SK-N-SH (cell line): ENCODE data around the gene GRWD1. TPM values are rescaled to one million over a fixed set of nuclear protein-coding genes. Genes with fewer than 3 reads are reported as not detected.

ENCODE experiments used
- CTCF ChIA-PET: fragments of 300-600, 350-600 bp; formaldehyde crosslinking; extraction: SDS; loops from one replicate; lab custom pipeline; 2021; lab: Yijun Ruan, JAX
- POLR2A ChIA-PET: fragments of 350-600 bp; sonication (Branson Sonifier 250); formaldehyde crosslinking; extraction: SDS; loops from one replicate; lab custom pipeline; 2020; ENCODE audit warnings: antibody characterized with exemption, inconsistent platforms; lab: Yijun Ruan, JAX
- DNase-seq: peaks from one replicate; pipeline ENCODE4 v3.0.0; 2012
- H2AFZ ChIP-seq: fragments of 200-600 bp; sonication (generic); 2 replicates; pipeline ENCODE4 v1.8.1; 2016; ENCODE audit warnings: antibody characterized with exemption, mild to moderate bottlenecking, low read depth
- H3F3A ChIP-seq: fragments of 200-600 bp; sonication (generic); replicated peaks from 2 replicates; pipeline ENCODE3; 2016; ENCODE audit warnings: antibody characterized with exemption, mild to moderate bottlenecking; ENCODE audit not compliant: insufficient read depth
- H3K27ac ChIP-seq, 2 experiments: fragments of 200-500 bp in 1 of 2; fragments of 200-600 bp in 1 of 2; sonication (Bioruptor generic) in 1 of 2; sonication (generic), shearing (Covaris generic) in 1 of 2; 2 replicates each; pipeline versions ENCODE4 v1.5.1 to v1.6.1; 2014 to 2016; ENCODE audit warnings: low read depth in 2 of 2, inconsistent platforms in 1 of 2, low read length in 1 of 2, mild to moderate bottlenecking in 1 of 2, mixed read lengths in 1 of 2
- H3K27me3 ChIP-seq: fragments of 200-600 bp; sonication (generic), shearing (Covaris generic); 2 replicates; pipeline ENCODE4 v1.6.1; 2016; ENCODE audit warnings: mixed run types; ENCODE audit not compliant: insufficient read depth
- H3K36me3 ChIP-seq, 2 experiments: fragments of 200-500 bp in 1 of 2; fragments of 200-600 bp in 1 of 2; sonication (Bioruptor generic) in 1 of 2; sonication (generic) in 1 of 2; replicated peaks in 1 of 2; 2 replicates each; pipeline versions ENCODE3 to v1.5.1; 2014 to 2016; ENCODE audit warnings: low read length in 1 of 2, mild to moderate bottlenecking in 1 of 2; ENCODE audit not compliant: insufficient read depth in 2 of 2, control insufficient read depth in 1 of 2
- H3K4me1 ChIP-seq, 2 experiments: fragments of 200-500 bp in 1 of 2; fragments of 200-600 bp in 1 of 2; sonication (Bioruptor generic) in 1 of 2; sonication (generic), shearing (Covaris generic) in 1 of 2; 2 replicates each; pipeline versions ENCODE4 v1.5.1 to v1.6.1; 2014 to 2016; ENCODE audit warnings: low read depth in 1 of 2, low read length in 1 of 2, mixed run types in 1 of 2; ENCODE audit not compliant: insufficient read depth in 2 of 2, control insufficient read depth in 1 of 2
- H3K4me2 ChIP-seq: fragments of 200-600 bp; sonication (generic), shearing (Covaris generic); 2 replicates; pipeline ENCODE4 v1.6.1; 2017; ENCODE audit warnings: mixed run types
- H3K4me3 ChIP-seq, 2 experiments: fragments of 200-500 bp in 1 of 2; fragments of 200-600 bp in 1 of 2; sonication (Bioruptor generic) in 1 of 2; sonication (generic), shearing (Covaris generic) in 1 of 2; 2 replicates each; pipeline versions ENCODE4 v1.5.1 to v1.8.1; 2014 to 2016; ENCODE audit warnings: low read depth in 2 of 2, inconsistent platforms in 1 of 2, low read length in 1 of 2, mild to moderate bottlenecking in 1 of 2, mixed read lengths in 1 of 2, moderate library complexity in 1 of 2
- H3K79me2 ChIP-seq: fragments of 200-600 bp; sonication (generic); 2 replicates; pipeline ENCODE4 v1.8.1; 2017; ENCODE audit warnings: mild to moderate bottlenecking; ENCODE audit not compliant: insufficient read depth
- H3K9ac ChIP-seq: fragments of 200-600 bp; sonication (generic); 2 replicates; pipeline ENCODE4 v1.6.1; 2017; ENCODE audit warnings: mixed run types
- H3K9me2 ChIP-seq: fragments of 200-600 bp; sonication (generic); 2 replicates; pipeline ENCODE4 v1.6.1; 2017; ENCODE audit warnings: mixed run types
- H3K9me3 ChIP-seq: fragments of 200-600 bp; sonication (generic); 2 replicates; pipeline ENCODE4 v1.6.1; 2017; ENCODE audit warnings: mixed run types, mild to moderate bottlenecking, moderate library complexity
- H4K20me1 ChIP-seq: fragments of 200-600 bp; sonication (generic); 2 replicates; pipeline ENCODE4 v1.6.1; 2017; ENCODE audit warnings: mild to moderate bottlenecking, mixed run types; ENCODE audit not compliant: insufficient read depth
- CTCF ChIP-seq: fragments of 200-600 bp; sonication (generic); IDR thresholded peaks from 2 replicates; pipeline ENCODE4 v1.6.1; 2017; ENCODE audit warnings: antibody characterized with exemption, mild to moderate bottlenecking, moderate library complexity
- EZH2phosphoT487 ChIP-seq: fragments of 200-600 bp; sonication (generic); IDR thresholded peaks from 2 replicates; pipeline ENCODE4 v1.6.1; 2017; ENCODE audit warnings: low read depth, mixed run types, mild to moderate bottlenecking, antibody characterized with exemption, moderate library complexity, borderline replicate concordance
- FOXJ3 ChIP-seq: sonication (generic); formaldehyde crosslinking; IDR thresholded peaks from 2 replicates; pipeline ENCODE4 v1.5.1; 2020; ENCODE audit warnings: mild to moderate bottlenecking, missing genetic modification reagents
- GATA2 ChIP-seq: sonication (generic); formaldehyde crosslinking; IDR thresholded peaks from 2 replicates; pipeline ENCODE4 v1.5.0; 2020; ENCODE audit warnings: mild to moderate bottlenecking, missing genetic modification reagents
- MXI1 ChIP-seq: IDR thresholded peaks from 2 replicates; pipeline ENCODE4 v1.6.1; 2012; ENCODE audit warnings: mild to moderate bottlenecking, low read depth, low read length, improper control_type of control experiment
- NRF1 ChIP-seq: IDR thresholded peaks from 2 replicates; pipeline ENCODE4 v1.6.1; 2012; ENCODE audit warnings: low read depth, mild to moderate bottlenecking, low read length
- RAD21 ChIP-seq: IDR thresholded peaks from 2 replicates; pipeline ENCODE4 v1.6.1; 2012; ENCODE audit warnings: mild to moderate bottlenecking, low read length
- RFX5 ChIP-seq: IDR thresholded peaks from 2 replicates; pipeline ENCODE4 v1.6.1; 2012; ENCODE audit warnings: mild to moderate bottlenecking, improper control_type of control experiment, low read length
- RXRA ChIP-seq: IDR thresholded peaks from 2 replicates; pipeline ENCODE4 v1.4.0; 2012; ENCODE audit warnings: low read depth, mild to moderate bottlenecking, borderline replicate concordance
- SIN3A ChIP-seq: IDR thresholded peaks from 2 replicates; pipeline ENCODE4 v1.6.1; 2012; ENCODE audit warnings: low read depth, mild to moderate bottlenecking, low read length, moderate library complexity, borderline replicate concordance
- SMC3 ChIP-seq: IDR thresholded peaks from 2 replicates; pipeline ENCODE4 v1.6.1; 2012; ENCODE audit warnings: low read depth, low read length, improper control_type of control experiment
- TAF1 ChIP-seq: IDR thresholded peaks from 2 replicates; pipeline ENCODE4 v1.6.1; 2012; ENCODE audit warnings: low read depth, mild to moderate bottlenecking, low read length, moderate library complexity, borderline replicate concordance
- TCF12 ChIP-seq: IDR thresholded peaks from 2 replicates; pipeline ENCODE4 v1.4.0; 2012
- TEAD4 ChIP-seq: IDR thresholded peaks from 2 replicates; pipeline ENCODE4 v1.4.0; 2012; ENCODE audit warnings: mild to moderate bottlenecking, borderline replicate concordance; ENCODE audit not compliant: insufficient read depth
- USF1 ChIP-seq: IDR thresholded peaks from 2 replicates; pipeline ENCODE4 v1.4.0; 2012; ENCODE audit warnings: low read depth, borderline replicate concordance
- WGBS: methylation state at CpG from one replicate; pipeline ENCODE4 v1.1.6; 2017; ENCODE audit warnings: low lambda C conversion rate; 5-methylcytosine and 5-hydroxymethylcytosine counted together
- polyA plus RNA-seq, 3 experiments: library from polyadenylated mRNA; depleted of rRNA; stranded (reverse); fragments of >200 nt; gene quantifications; 2 replicates each; pipeline ENCODE4 v1.2.3, GENCODE V29; 2012
- TF ChIP-seq, protein P1 (sequence below): IDR thresholded peaks from 2 replicates; pipeline ENCODE4 v1.6.1; 2012; ENCODE audit warnings: mild to moderate bottlenecking, low read depth, low read length, moderate library complexity
- TF ChIP-seq, protein P2 (sequence below): IDR thresholded peaks from 2 replicates; pipeline ENCODE4 v1.4.0; 2012; ENCODE audit warnings: low read depth, borderline replicate concordance
- TF ChIP-seq, protein P3 (sequence below): fragments of 150-350 bp; IDR thresholded peaks from 2 replicates; pipeline ENCODE4 v1.6.1; 2017; ENCODE audit warnings: antibody characterized with exemption, low read length, low read depth, borderline replicate concordance

GRWD1 gene
- polyA plus RNA-seq, 1 of the 3 experiments (the other 2 are of a cell fraction), result 36.6 TPM

GRCh38 chr19:48458016-48458415 lies 12.2 kb downstream of the GRWD1 start:
- H4K20me1 ChIP-seq, result no peaks in the 10 kb centered on the region
- no peaks in the 10 kb centered on the region for H3K27me3 ChIP-seq
- peaks cover 8% of the 10 kb centered on the region; the same call in 1 of the 2 replicates for H3K79me2 ChIP-seq
- peaks cover 10% of the 10 kb centered on the region for H3F3A ChIP-seq
- H3K27ac ChIP-seq, result no peak overlapping the region
- 98% methylated on average over 2 of the region's 2 CpGs for WGBS
- CTCF ChIA-PET, result no interaction called here
- no peak for DNase-seq
- H2AFZ ChIP-seq, result no peak overlapping the region
- POLR2A ChIA-PET, result no interaction called here
- H3K4me1 ChIP-seq, result no peaks in the 10 kb centered on the region
- peaks cover 11 to 17% of the 10 kb centered on the region in 2 experiments for H3K36me3 ChIP-seq
- H3K9me3 ChIP-seq, result no peaks in the 10 kb centered on the region
- H3K9ac ChIP-seq, result no peak overlapping the region
- TF ChIP-seq, protein P1, sequence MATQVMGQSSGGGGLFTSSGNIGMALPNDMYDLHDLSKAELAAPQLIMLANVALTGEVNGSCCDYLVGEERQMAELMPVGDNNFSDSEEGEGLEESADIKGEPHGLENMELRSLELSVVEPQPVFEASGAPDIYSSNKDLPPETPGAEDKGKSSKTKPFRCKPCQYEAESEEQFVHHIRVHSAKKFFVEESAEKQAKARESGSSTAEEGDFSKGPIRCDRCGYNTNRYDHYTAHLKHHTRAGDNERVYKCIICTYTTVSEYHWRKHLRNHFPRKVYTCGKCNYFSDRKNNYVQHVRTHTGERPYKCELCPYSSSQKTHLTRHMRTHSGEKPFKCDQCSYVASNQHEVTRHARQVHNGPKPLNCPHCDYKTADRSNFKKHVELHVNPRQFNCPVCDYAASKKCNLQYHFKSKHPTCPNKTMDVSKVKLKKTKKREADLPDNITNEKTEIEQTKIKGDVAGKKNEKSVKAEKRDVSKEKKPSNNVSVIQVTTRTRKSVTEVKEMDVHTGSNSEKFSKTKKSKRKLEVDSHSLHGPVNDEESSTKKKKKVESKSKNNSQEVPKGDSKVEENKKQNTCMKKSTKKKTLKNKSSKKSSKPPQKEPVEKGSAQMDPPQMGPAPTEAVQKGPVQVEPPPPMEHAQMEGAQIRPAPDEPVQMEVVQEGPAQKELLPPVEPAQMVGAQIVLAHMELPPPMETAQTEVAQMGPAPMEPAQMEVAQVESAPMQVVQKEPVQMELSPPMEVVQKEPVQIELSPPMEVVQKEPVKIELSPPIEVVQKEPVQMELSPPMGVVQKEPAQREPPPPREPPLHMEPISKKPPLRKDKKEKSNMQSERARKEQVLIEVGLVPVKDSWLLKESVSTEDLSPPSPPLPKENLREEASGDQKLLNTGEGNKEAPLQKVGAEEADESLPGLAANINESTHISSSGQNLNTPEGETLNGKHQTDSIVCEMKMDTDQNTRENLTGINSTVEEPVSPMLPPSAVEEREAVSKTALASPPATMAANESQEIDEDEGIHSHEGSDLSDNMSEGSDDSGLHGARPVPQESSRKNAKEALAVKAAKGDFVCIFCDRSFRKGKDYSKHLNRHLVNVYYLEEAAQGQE, result no peak
- TF ChIP-seq RXRA (no peak), SIN3A (no peak), USF1 (no peak), TAF1 (no peak), EZH2phosphoT487 (no peak), TCF12 (no peak), GATA2 (no peak), CTCF (no peak), FOXJ3 (no peak), SMC3 (no peak), NRF1 (no peak), RAD21 (no peak), TEAD4 (no peak), MXI1 (no peak), RFX5 (no peak)
- TF ChIP-seq, protein P2, sequence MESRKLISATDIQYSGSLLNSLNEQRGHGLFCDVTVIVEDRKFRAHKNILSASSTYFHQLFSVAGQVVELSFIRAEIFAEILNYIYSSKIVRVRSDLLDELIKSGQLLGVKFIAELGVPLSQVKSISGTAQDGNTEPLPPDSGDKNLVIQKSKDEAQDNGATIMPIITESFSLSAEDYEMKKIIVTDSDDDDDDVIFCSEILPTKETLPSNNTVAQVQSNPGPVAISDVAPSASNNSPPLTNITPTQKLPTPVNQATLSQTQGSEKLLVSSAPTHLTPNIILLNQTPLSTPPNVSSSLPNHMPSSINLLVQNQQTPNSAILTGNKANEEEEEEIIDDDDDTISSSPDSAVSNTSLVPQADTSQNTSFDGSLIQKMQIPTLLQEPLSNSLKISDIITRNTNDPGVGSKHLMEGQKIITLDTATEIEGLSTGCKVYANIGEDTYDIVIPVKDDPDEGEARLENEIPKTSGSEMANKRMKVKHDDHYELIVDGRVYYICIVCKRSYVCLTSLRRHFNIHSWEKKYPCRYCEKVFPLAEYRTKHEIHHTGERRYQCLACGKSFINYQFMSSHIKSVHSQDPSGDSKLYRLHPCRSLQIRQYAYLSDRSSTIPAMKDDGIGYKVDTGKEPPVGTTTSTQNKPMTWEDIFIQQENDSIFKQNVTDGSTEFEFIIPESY, result no peak
- TF ChIP-seq, protein P3, sequence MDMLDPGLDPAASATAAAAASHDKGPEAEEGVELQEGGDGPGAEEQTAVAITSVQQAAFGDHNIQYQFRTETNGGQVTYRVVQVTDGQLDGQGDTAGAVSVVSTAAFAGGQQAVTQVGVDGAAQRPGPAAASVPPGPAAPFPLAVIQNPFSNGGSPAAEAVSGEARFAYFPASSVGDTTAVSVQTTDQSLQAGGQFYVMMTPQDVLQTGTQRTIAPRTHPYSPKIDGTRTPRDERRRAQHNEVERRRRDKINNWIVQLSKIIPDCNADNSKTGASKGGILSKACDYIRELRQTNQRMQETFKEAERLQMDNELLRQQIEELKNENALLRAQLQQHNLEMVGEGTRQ, result no peak
- TF ChIP-seq, all 33 proteins: peak for 0
- H3K4me3 ChIP-seq, result no peak overlapping the region
- H3K4me2 ChIP-seq, result no peak overlapping the region
- no peaks in the 10 kb centered on the region for H3K9me2 ChIP-seq
